PFSK-1 (cell line): ENCODE results near the gene UNC5C.

ENCODE experiments used
- FOXP2 ChIP-seq: optimal IDR thresholded peaks from 2 replicates; pipeline ENCODE3; 2011; ENCODE audit warnings: borderline replicate concordance, control low read depth, inconsistent platforms; ENCODE audit not compliant: insufficient read depth; ENCODE audit errors: extremely low read length, extremely low read depth
- POLR2AphosphoS5 ChIP-seq: IDR thresholded peaks from 2 replicates; pipeline ENCODE4 v1.6.1; 2012; ENCODE audit warnings: low read depth, mild to moderate bottlenecking, control low read depth, low read length, moderate library complexity
- SIN3A ChIP-seq: IDR thresholded peaks from 2 replicates; pipeline ENCODE4 v1.6.1; 2012; ENCODE audit warnings: mild to moderate bottlenecking, low read length, moderate library complexity, borderline replicate concordance; ENCODE audit not compliant: insufficient read depth
- TAF1 ChIP-seq: IDR thresholded peaks from 2 replicates; pipeline ENCODE4 v1.6.1; 2012; ENCODE audit warnings: low read length, control low read depth, borderline replicate concordance; ENCODE audit not compliant: insufficient read depth
- TF ChIP-seq, protein P1 (sequence below), 2 experiments: IDR thresholded peaks; 2 replicates each; pipeline versions ENCODE4 v1.6.1 to v1.8.0; 2011 to 2012; ENCODE audit warnings: low read depth in 2 of 2, low read length in 2 of 2, control low read depth in 1 of 2, inconsistent platforms in 1 of 2, mild to moderate bottlenecking in 1 of 2, moderate library complexity in 1 of 2; ENCODE audit not compliant: insufficient read depth in 1 of 2

Gene UNC5C

DNA sequence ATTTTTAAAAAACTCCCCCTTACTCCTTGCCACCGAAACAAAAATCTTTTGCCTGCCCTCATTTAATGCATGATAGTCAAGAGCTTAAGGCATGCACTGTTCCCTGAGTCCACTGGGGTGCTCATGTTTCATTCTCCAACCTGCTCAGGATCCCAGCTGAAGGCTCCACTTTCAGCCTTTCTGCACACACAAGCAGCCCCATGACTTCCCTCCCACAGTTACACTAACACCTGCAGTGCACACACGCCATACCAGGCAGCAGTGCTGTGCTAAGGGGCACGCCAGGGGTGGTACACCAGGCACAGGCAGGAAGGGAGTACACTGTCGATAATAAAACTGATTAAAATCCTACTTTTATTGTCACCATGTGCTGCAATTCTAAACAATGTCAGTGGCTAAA, 405.8 kb downstream of the UNC5C start:
- TF ChIP-seq SIN3A, result no peak
- no peak for TF ChIP-seq TAF1
- no peak for TF ChIP-seq FOXP2
- TF ChIP-seq POLR2AphosphoS5, result no peak
- TF ChIP-seq, protein P1, sequence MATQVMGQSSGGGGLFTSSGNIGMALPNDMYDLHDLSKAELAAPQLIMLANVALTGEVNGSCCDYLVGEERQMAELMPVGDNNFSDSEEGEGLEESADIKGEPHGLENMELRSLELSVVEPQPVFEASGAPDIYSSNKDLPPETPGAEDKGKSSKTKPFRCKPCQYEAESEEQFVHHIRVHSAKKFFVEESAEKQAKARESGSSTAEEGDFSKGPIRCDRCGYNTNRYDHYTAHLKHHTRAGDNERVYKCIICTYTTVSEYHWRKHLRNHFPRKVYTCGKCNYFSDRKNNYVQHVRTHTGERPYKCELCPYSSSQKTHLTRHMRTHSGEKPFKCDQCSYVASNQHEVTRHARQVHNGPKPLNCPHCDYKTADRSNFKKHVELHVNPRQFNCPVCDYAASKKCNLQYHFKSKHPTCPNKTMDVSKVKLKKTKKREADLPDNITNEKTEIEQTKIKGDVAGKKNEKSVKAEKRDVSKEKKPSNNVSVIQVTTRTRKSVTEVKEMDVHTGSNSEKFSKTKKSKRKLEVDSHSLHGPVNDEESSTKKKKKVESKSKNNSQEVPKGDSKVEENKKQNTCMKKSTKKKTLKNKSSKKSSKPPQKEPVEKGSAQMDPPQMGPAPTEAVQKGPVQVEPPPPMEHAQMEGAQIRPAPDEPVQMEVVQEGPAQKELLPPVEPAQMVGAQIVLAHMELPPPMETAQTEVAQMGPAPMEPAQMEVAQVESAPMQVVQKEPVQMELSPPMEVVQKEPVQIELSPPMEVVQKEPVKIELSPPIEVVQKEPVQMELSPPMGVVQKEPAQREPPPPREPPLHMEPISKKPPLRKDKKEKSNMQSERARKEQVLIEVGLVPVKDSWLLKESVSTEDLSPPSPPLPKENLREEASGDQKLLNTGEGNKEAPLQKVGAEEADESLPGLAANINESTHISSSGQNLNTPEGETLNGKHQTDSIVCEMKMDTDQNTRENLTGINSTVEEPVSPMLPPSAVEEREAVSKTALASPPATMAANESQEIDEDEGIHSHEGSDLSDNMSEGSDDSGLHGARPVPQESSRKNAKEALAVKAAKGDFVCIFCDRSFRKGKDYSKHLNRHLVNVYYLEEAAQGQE (IDR thresholded peaks at IDR 0.05; ENCODE audit: insufficient read depth in 1 of 2, low read depth in 2 of 2, low read length in 2 of 2), result no peak

- no peak for TF ChIP-seq SIN3A
- TF ChIP-seq FOXP2, result no peak
- no peak for TF ChIP-seq TAF1
- TF ChIP-seq, protein P1 (IDR thresholded peaks at IDR 0.05; ENCODE audit: insufficient read depth in 1 of 2, low read depth in 2 of 2, low read length in 2 of 2), result no peak
- no peak for TF ChIP-seq POLR2AphosphoS5
These were observed 407.4 kb downstream of the UNC5C start for GRCh38 chr4:95141361-95141760.

GRCh38 chr4:95129821-95130311, 418.9 kb downstream of the UNC5C start:
- TF ChIP-seq, protein P1 (IDR thresholded peaks at IDR 0.05; ENCODE audit: insufficient read depth in 1 of 2, low read depth in 2 of 2, low read length in 2 of 2), result peak in 1 of 2 experiments; percentile 26; a peak in 1 of 4 replicates
- TF ChIP-seq POLR2AphosphoS5 (peak; percentile 55; the same call in 1 of the 2 replicates), SIN3A (no peak; the same call in 1 of the 2 replicates)

GRCh38 chr4:95129031-95129430, 419.7 kb downstream of the UNC5C start:
- TF ChIP-seq FOXP2 (no peak), TAF1 (no peak), POLR2AphosphoS5 (no peak), SIN3A (0 out of 2 replicates have a peak, but pooled peaks have one; percentile 44)
- TF ChIP-seq, protein P1 (IDR thresholded peaks at IDR 0.05; ENCODE audit: insufficient read depth in 1 of 2, low read depth in 2 of 2, low read length in 2 of 2), result no peak

- TF ChIP-seq, protein P1 (IDR thresholded peaks at IDR 0.05; ENCODE audit: insufficient read depth in 1 of 2, low read depth in 2 of 2, low read length in 2 of 2), result no peak
- TF ChIP-seq TAF1, result peak; percentile 29; the same call in 1 of the 2 replicates
- TF ChIP-seq SIN3A, result peak; percentile 29; the same call in 1 of the 2 replicates
These were observed 423.8 kb downstream of the UNC5C start for GRCh38 chr4:95124906-95125504.
